Kidney epithelial cell (primary cell): ENCODE data around the gene TERB1. TPM values are rescaled to one million over a fixed set of nuclear protein-coding genes. Genes with fewer than 3 reads are reported as not detected.

Experiments used
- DNase-seq: peaks from one replicate; pipeline ENCODE4 v3.0.0-alpha.2; 2010; ENCODE audit warnings: low read depth
- H3K27me3 ChIP-seq: 2 replicates; pipeline ENCODE4 v1.6.0; 2011; ENCODE audit warnings: low read length; ENCODE audit not compliant: control insufficient read depth, insufficient read depth
- H3K36me3 ChIP-seq: 2 replicates; pipeline ENCODE4 v1.5.1; 2011; ENCODE audit warnings: low read length; ENCODE audit not compliant: control insufficient read depth, insufficient read depth
- H3K4me3 ChIP-seq: 2 replicates; pipeline ENCODE4 v1.5.1; 2011; ENCODE audit warnings: low read depth, mild to moderate bottlenecking, control low read depth, low read length
- total RNA-seq: library from RNA; depleted of rRNA; stranded (reverse); fragments of >200 nt; gene quantifications from 2 replicates; pipeline ENCODE4 v1.2.3, GENCODE V29; 2015
- TF ChIP-seq, protein P1 (sequence below): IDR thresholded peaks from 2 replicates; pipeline ENCODE4 v1.5.1; 2011; ENCODE audit warnings: mild to moderate bottlenecking, moderate library complexity, low read length, control low read depth, inconsistent platforms; ENCODE audit not compliant: insufficient read depth, poor library complexity, severe bottlenecking

Gene TERB1
- total RNA-seq, 1 donor from 2014 or later = not detected

DNA sequence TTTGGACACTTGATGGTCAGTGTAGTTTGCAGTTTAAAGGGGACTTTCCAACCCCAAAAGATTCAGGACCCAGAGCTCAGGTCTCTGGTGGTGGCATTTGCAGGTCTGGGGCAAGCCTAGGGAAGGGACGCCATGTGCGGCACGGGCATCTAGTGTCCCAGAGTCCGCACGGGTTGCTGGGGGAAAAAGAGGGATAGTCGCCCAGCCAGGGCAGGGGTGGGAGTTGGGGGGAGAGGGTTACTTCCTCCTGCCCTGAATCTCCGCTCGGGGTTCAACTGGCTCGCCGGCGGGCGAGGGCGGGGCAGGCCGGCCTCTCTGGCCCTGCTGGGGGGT, 42.6 kb upstream of the TERB1 start:
- Histone ChIP-seq H3K4me3 (peak overlapping the region; percentile 35), H3K36me3 (no peaks in the 10 kb centered on the region), H3K27me3 (peaks cover 33% of the 10 kb centered on the region)
- no peak for DNase-seq
- TF ChIP-seq, protein P1, sequence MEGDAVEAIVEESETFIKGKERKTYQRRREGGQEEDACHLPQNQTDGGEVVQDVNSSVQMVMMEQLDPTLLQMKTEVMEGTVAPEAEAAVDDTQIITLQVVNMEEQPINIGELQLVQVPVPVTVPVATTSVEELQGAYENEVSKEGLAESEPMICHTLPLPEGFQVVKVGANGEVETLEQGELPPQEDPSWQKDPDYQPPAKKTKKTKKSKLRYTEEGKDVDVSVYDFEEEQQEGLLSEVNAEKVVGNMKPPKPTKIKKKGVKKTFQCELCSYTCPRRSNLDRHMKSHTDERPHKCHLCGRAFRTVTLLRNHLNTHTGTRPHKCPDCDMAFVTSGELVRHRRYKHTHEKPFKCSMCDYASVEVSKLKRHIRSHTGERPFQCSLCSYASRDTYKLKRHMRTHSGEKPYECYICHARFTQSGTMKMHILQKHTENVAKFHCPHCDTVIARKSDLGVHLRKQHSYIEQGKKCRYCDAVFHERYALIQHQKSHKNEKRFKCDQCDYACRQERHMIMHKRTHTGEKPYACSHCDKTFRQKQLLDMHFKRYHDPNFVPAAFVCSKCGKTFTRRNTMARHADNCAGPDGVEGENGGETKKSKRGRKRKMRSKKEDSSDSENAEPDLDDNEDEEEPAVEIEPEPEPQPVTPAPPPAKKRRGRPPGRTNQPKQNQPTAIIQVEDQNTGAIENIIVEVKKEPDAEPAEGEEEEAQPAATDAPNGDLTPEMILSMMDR = no peak

DNA sequence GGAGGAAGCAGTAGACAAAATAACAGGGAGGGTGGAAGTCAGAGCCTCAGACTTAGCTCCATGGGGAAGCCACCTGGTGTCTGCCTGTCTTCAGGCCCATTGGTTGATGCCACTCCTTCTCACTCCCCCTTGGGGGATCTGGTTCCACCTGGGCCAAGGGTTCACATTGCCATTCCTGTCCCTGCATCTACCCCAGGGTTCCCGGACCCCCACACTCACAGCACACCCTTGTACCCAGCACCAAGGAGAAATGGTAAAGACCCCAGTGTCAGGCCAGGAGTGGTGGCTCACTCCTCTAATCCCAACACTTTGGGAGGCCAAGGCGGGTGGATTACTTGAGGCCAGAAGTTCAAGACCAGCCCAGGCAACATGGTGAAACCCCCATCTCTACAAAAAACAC, 41.8 kb upstream of the TERB1 start:
- TF ChIP-seq, protein P1 = no peak
- Histone ChIP-seq H3K4me3 (no peak overlapping the region), H3K36me3 (no peaks in the 10 kb centered on the region), H3K27me3 (peaks cover 30% of the 10 kb centered on the region)
- DNase-seq = no peak

DNA sequence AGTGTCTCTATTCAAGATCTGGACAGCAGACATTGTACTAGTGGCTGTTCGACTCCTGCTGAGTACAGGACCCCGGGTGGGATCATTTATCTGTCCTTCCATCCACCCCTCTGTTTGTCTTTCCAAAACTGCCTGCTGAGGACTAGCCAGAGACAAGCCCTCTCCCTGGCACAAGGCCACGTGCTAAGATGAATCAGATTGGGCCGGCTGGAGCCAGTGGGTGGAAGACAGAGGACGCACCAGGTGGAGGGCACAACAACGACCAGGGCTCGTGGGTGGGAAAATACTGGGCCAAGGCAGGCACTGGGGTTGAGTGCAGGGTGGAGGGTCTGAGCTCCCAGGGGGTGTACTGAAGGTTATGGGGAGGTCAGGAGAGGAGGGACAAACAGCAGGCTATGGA, 41.4 kb upstream of the TERB1 start:
- TF ChIP-seq, protein P1 = no peak
- no peaks in the 10 kb centered on the region for H3K36me3 ChIP-seq
- no peak overlapping the region for H3K4me3 ChIP-seq
- H3K27me3 ChIP-seq = peaks cover 30% of the 10 kb centered on the region
- DNase-seq = no peak

DNA sequence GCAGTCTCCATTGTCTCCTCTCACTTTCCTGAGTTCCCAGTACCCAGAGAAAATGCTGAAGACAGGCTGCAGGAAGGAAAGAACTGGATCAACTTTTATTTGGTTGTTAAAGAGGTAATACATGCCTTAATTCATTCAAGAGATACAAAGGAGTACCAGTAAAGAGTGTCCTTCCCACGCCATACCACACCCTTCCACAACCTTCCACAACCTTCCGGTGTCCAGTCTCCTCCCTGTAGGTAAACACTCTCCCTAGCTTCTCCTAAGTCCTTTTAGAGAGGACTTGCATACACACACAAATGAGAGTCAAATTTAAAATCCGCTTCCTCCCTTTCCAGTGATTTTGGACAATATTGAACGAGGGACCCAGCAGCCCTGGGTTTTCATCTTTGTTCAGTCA, 40.0 kb upstream of the TERB1 start:
- Histone ChIP-seq H3K27me3 (peaks cover 27% of the 10 kb centered on the region), H3K36me3 (no peaks in the 10 kb centered on the region), H3K4me3 (no peak overlapping the region)
- TF ChIP-seq, protein P1 = no peak
- no peak for DNase-seq

DNA sequence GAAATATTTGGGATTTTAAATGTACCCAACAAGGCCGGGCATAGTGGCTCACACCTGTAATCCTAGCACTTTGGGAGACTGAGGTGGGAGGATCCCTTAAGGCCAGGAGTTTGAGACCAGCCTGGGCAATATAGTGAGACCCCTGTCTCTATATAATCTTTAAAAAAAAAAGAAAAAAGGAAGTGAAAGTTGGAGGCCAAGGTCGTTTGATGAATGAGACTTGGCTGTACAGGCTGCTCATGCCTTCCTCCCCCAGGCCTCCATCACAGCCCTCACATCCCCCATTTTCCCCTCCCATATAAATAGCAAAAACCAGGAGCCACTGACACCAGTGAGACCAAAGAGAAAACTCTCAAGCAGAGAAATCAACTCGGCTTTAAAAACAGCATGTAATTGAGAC, 39.5 kb upstream of the TERB1 start:
- no peak for DNase-seq
- Histone ChIP-seq H3K36me3 (no peaks in the 10 kb centered on the region), H3K27me3 (peaks cover 23% of the 10 kb centered on the region), H3K4me3 (no peak overlapping the region)
- TF ChIP-seq, protein P1 = no peak

DNA sequence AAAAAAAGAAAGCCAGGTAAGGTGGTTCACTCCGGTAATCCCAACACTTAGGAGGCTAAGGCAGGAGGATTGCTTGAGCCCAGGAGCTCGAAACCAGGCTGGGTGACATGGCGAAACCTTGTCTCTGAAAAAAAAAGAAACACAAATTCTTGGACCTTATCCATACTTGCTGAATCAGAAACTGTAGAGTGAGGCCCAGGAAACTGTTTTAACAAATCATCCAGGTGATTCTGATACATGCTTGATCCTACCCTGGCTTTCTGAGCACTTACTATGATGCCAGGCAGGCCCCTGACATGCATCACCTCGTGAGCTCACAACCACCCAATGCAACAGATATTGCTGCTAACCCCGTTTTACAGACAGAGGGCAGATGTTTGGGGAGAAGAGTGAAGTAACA, 33.4 kb upstream of the TERB1 start:
- no peak for DNase-seq
- Histone ChIP-seq H3K27me3 (no peaks in the 10 kb centered on the region), H3K4me3 (no peak overlapping the region), H3K36me3 (no peaks in the 10 kb centered on the region)
- TF ChIP-seq, protein P1 = no peak
